ENCODE results near the gene COX20.

DNA sequence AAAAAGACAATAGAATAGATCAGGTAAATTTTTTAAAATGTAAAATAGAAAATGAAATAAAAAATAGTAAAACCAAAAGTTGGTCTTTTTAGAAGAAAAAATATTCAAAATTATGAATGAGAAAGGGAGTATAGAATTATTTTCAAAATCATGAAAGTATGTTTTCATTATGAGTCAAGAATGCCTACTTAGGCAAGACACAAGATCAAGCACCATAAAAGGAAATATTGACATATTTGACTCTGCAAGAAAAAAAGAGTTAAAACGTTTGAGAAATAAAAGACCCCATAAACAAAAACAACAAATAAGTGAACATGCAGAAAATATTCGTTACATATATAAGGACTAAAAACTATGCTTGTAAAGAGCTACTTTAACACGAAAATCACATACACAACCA lies 4.8 kb upstream of the COX20 start:
- no peak for TF ChIP-seq POLR2AphosphoS5 (IDR thresholded peaks at IDR 0.05; ENCODE audit: low read depth, low read length)
- TF ChIP-seq, protein P1, sequence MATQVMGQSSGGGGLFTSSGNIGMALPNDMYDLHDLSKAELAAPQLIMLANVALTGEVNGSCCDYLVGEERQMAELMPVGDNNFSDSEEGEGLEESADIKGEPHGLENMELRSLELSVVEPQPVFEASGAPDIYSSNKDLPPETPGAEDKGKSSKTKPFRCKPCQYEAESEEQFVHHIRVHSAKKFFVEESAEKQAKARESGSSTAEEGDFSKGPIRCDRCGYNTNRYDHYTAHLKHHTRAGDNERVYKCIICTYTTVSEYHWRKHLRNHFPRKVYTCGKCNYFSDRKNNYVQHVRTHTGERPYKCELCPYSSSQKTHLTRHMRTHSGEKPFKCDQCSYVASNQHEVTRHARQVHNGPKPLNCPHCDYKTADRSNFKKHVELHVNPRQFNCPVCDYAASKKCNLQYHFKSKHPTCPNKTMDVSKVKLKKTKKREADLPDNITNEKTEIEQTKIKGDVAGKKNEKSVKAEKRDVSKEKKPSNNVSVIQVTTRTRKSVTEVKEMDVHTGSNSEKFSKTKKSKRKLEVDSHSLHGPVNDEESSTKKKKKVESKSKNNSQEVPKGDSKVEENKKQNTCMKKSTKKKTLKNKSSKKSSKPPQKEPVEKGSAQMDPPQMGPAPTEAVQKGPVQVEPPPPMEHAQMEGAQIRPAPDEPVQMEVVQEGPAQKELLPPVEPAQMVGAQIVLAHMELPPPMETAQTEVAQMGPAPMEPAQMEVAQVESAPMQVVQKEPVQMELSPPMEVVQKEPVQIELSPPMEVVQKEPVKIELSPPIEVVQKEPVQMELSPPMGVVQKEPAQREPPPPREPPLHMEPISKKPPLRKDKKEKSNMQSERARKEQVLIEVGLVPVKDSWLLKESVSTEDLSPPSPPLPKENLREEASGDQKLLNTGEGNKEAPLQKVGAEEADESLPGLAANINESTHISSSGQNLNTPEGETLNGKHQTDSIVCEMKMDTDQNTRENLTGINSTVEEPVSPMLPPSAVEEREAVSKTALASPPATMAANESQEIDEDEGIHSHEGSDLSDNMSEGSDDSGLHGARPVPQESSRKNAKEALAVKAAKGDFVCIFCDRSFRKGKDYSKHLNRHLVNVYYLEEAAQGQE (IDR thresholded peaks at IDR 0.05; ENCODE audit: insufficient read depth in 1 of 2, low read depth in 2 of 2, low read length in 2 of 2): no peak
- TF ChIP-seq TAF1 (IDR thresholded peaks at IDR 0.05; ENCODE audit: borderline replicate concordance, insufficient read depth, low read length): no peak
- no peak for TF ChIP-seq SIN3A (IDR thresholded peaks at IDR 0.05; ENCODE audit: borderline replicate concordance, insufficient read depth, low read length)
